GM12878 (cell line): Measurements from ENCODE around the gene DENND1B. TPM values are rescaled to one million over a fixed set of nuclear protein-coding genes. Genes with fewer than 3 reads are reported as not detected.

Experiments
- ATAC-seq: fragments of 200-7000 bp; cut with Tn5 transposase; 3 replicates; pipeline ENCODE4 v1.9.1; 2020; ENCODE audit warnings: mild to moderate bottlenecking, moderate library complexity
- BruUV-seq: library from RNA; stranded (reverse); fragments of 400-500 nt; replicated peaks from 2 replicates; lab custom pipeline; 2021; lab: Mats Ljungman, UMichigan
- CTCF ChIA-PET: fragments of 300-600 bp; sonication (Branson Sonifier 250); formaldehyde crosslinking; extraction: SDS; loops from one replicate; lab custom pipeline; 2021; ENCODE audit warnings: inconsistent platforms; lab: Yijun Ruan, JAX
- POLR2A ChIA-PET: fragments of 350-600 bp; formaldehyde crosslinking; extraction: SDS; loops from one replicate; lab custom pipeline; 2021; ENCODE audit warnings: inconsistent platforms; lab: Charles Lee
- RAD21 ChIA-PET: fragments of 300-600 bp; sonication (Branson Sonifier 250); formaldehyde crosslinking; loops from one replicate; lab custom pipeline; 2023; ENCODE audit warnings: antibody characterized with exemption; ENCODE audit not compliant: unreplicated experiment; lab: Charles Lee
- SMC1A ChIA-PET: fragments of 300-600 bp; sonication (Branson Sonifier 250); formaldehyde crosslinking; loops from one replicate; lab custom pipeline; 2023; ENCODE audit not compliant: unreplicated experiment, uncharacterized antibody; lab: Charles Lee
- DNase-seq: peaks from one replicate; pipeline ENCODE4 v3.0.0-alpha.2; 2011; ENCODE audit warnings: low read depth, low spot score
- FAIRE-seq: peaks from 3 replicates; lab custom pipeline; 2011; peaks lifted over from hg19 to GRCh38; lab: Jason Lieb, UNC
- H2AFZ ChIP-seq: 2 replicates; pipeline ENCODE4 v1.6.0; 2011; ENCODE audit warnings: low read depth, low read length, control low read depth; ENCODE audit not compliant: control insufficient read depth
- H3K27ac ChIP-seq: 2 replicates; pipeline ENCODE4 v1.5.1; 2011; ENCODE audit warnings: control low read depth; ENCODE audit not compliant: control insufficient read depth, insufficient read depth
- H3K27me3 ChIP-seq, 2 experiments: replicated peaks in 1 of 2; 2 replicates each; pipeline versions ENCODE4 v1.6.0 to v1.6.1; 2011; ENCODE audit warnings: low read length in 1 of 2; ENCODE audit not compliant: control insufficient read depth in 2 of 2, insufficient read depth in 2 of 2
- H3K36me3 ChIP-seq, 2 experiments: 2 replicates each; pipeline ENCODE4 v1.5.1; 2011; ENCODE audit warnings: low read length in 1 of 2; ENCODE audit not compliant: control insufficient read depth in 2 of 2, insufficient read depth in 2 of 2
- H3K4me1 ChIP-seq: 2 replicates; pipeline ENCODE4 v1.6.1; 2011; ENCODE audit warnings: mild to moderate bottlenecking, low read length, moderate library complexity, mixed read lengths; ENCODE audit not compliant: control insufficient read depth, insufficient read depth
- H3K4me2 ChIP-seq: 2 replicates; pipeline ENCODE4 v1.6.0; 2011; ENCODE audit warnings: control low read depth; ENCODE audit not compliant: control insufficient read depth, insufficient read depth
- H3K4me3 ChIP-seq: fragments of 200-600 bp; sonication (generic); 2 replicates; pipeline ENCODE4 v1.5.1; 2016
- H3K79me2 ChIP-seq: 2 replicates; pipeline ENCODE4 v1.6.0; 2011; ENCODE audit warnings: low read length; ENCODE audit not compliant: control insufficient read depth, insufficient read depth
- H3K9ac ChIP-seq: 2 replicates; pipeline ENCODE4 v1.8.0; 2011; ENCODE audit warnings: low read length, control low read depth, mixed read lengths; ENCODE audit not compliant: control insufficient read depth, insufficient read depth
- H3K9me3 ChIP-seq: replicated peaks from 3 replicates; pipeline ENCODE4 v1.5.1; 2011; ENCODE audit warnings: mild to moderate bottlenecking, low read length; ENCODE audit not compliant: control insufficient read depth, insufficient read depth
- H4K20me1 ChIP-seq: 2 replicates; pipeline ENCODE4 v1.6.0; 2011; ENCODE audit not compliant: control insufficient read depth, insufficient read depth
- CHD4 ChIP-seq: fragments of 200-600 bp; sonication (generic); IDR thresholded peaks from 2 replicates; pipeline ENCODE4 v1.6.1; 2016; ENCODE audit warnings: mild to moderate bottlenecking
- RAD21 ChIP-seq: IDR thresholded peaks from 2 replicates; pipeline ENCODE4 v1.6.1; 2011; ENCODE audit warnings: mild to moderate bottlenecking, low read depth, low read length, moderate library complexity; ENCODE audit not compliant: insufficient read depth
- SMC3 ChIP-seq: IDR thresholded peaks from 2 replicates; pipeline ENCODE4 v1.6.1; 2011; ENCODE audit warnings: low read length, improper control_type of control experiment, borderline replicate concordance
- ZSCAN29 ChIP-seq: fragments of 450-650 bp; IDR thresholded peaks from 2 replicates; pipeline ENCODE4 v1.6.1; 2017; ENCODE audit warnings: mild to moderate bottlenecking, moderate library complexity
- WGBS: methylation state at CpG from one replicate; pipeline ENCODE4 v1.1.6; 2016; ENCODE audit warnings: low lambda C conversion rate; ENCODE audit not compliant: insufficient replicate concordance, insufficient coverage; ENCODE audit errors: missing lambda C conversion rate; 5-methylcytosine and 5-hydroxymethylcytosine counted together
- in situ Hi-C: fragments of 300-500 bp; cut with MboI; formaldehyde crosslinking; loops from 9 replicates; pipeline ENCODE4 v1.14.3; 2018; ENCODE audit warnings: mixed read lengths
- intact Hi-C: fragments of 100-400 bp; cut with micrococcal nuclease; formaldehyde crosslinking; loops from one replicate; pipeline ENCODE4 v1.14.2; 2022; ENCODE audit not compliant: unreplicated experiment
- polyA plus RNA-seq, 11 experiments: library from polyadenylated mRNA; depleted of rRNA in 4 of 11; unstranded in 6 of 11; stranded (reverse) in 5 of 11; fragments of >200 nt; fragmentation: Nextera tagmentation in 4 of 11; fragmentation: Illumina TruSeq in 1 of 11; extraction: Ambion mirVana in 4 of 11; extraction: Trizol in 1 of 11; gene quantifications; 1 replicate in 1 of 11; 2 replicates in 10 of 11; pipeline versions ENCODE4 v1.2.1 to v1.2.3, GENCODE V29; 2011 to 2016; ENCODE audit warnings: inconsistent platforms in 2 of 11, missing spikeins in 2 of 11, low read depth in 1 of 11
- total RNA-seq, 4 experiments: library from RNA; depleted of rRNA in 3 of 4; stranded (reverse); fragments of >200 nt in 3 of 4; fragmentation: Illumina TruSeq in 1 of 4; extraction: Trizol in 1 of 4; gene quantifications; 2 replicates each; pipeline versions ENCODE4 v1.2.1 to v1.2.3, GENCODE V29; 2013 to 2021
- TF ChIP-seq, protein P1 (sequence below), 3 experiments: IDR thresholded peaks in 2 of 3; conservative IDR thresholded peaks in 1 of 3; 2 replicates each; pipeline ENCODE4 v1.5.1; 2011; ENCODE audit warnings: low read depth in 3 of 3, low read length in 3 of 3, mild to moderate bottlenecking in 3 of 3, control low read depth in 2 of 3, moderate library complexity in 2 of 3, inconsistent platforms in 1 of 3, mixed read lengths in 1 of 3; ENCODE audit not compliant: control insufficient read depth in 2 of 3, insufficient read depth in 1 of 3; ENCODE audit errors: extremely low read depth in 1 of 3

DENND1B gene
- total and polyA plus RNA-seq, 10 of the 15 experiments (the other 5 are each of a cell fraction or from before 2014, with no cell fraction given): 1.7 to 10.7 (median 8.0) TPM

DNA sequence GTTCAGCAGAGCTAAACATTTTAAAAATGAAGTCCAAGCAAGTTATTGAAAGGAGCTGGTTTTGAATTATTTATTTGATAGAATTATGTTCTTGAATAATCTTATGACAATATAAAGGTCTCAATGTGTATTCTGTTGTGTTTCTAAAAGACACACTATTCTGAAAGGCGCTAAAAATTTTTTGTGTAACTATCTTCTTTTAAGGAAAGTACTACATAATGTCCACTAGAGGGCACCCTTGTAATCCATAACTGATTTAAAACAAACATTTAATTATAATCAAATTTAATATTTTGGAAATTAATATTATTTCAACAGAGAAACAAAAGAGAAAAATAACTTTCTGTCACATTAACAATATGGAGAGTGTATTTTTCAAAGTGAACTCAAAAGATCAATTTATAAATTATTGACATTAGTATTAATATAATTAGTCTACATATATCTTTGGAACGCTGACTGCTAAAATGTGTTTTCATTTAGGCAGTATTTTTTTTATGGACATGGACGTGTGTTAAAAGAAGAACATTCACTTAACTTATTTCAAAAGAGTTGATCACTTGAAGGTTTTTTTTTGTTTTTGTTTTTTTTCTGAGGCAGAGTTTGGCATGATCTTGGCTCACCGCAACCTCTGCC, 248.4 kb downstream of the DENND1B start:
- Histone ChIP-seq H3K27me3 (no peaks in the 10 kb centered on the region), H3K4me1 (no peaks in the 10 kb centered on the region), H3K36me3 (no peaks in the 10 kb centered on the region), H3K4me3 (no peak overlapping the region), H3K79me2 (no peaks in the 10 kb centered on the region), H3K27ac (no peak overlapping the region), H4K20me1 (no peaks in the 10 kb centered on the region), H3K4me2 (no peak overlapping the region)
- no TSS peak for BruUV-seq
- WGBS: 41% methylated on average over 4 of the region's 4 CpGs
- DNase-seq: no peak
- RAD21 ChIA-PET: interaction anchor here (0.9 to 1.6 kb wide), 4 partner anchors 13 to 822 kb away, joined by 3 to 9 read pairs (median 4); no protein-coding TSS in a partner anchor
- no peak for ATAC-seq
- POLR2A ChIA-PET: no interaction called here
- peak; percentile 84 for FAIRE-seq
- in situ Hi-C loops: loop anchor here (25.0 kb wide), 1 partner anchor 1160 kb away; no protein-coding TSS in a partner anchor
- SMC1A ChIA-PET: interaction anchor here (0.5 to 1.6 kb wide), 6 partner anchors 11 to 939 kb away, joined by 3 to 11 read pairs (median 3); no protein-coding TSS in a partner anchor
- intact Hi-C loops: loop anchor here (1.0 kb wide), 1 partner anchor 397 kb away; no protein-coding TSS in a partner anchor
- TF ChIP-seq CHD4 (no peak), ZSCAN29 (no peak), RAD21 (peak; percentile 35; the same call in 1 of the 2 replicates), SMC3 (peak; percentile 12; the same call in 1 of the 2 replicates)
- TF ChIP-seq, protein P1, sequence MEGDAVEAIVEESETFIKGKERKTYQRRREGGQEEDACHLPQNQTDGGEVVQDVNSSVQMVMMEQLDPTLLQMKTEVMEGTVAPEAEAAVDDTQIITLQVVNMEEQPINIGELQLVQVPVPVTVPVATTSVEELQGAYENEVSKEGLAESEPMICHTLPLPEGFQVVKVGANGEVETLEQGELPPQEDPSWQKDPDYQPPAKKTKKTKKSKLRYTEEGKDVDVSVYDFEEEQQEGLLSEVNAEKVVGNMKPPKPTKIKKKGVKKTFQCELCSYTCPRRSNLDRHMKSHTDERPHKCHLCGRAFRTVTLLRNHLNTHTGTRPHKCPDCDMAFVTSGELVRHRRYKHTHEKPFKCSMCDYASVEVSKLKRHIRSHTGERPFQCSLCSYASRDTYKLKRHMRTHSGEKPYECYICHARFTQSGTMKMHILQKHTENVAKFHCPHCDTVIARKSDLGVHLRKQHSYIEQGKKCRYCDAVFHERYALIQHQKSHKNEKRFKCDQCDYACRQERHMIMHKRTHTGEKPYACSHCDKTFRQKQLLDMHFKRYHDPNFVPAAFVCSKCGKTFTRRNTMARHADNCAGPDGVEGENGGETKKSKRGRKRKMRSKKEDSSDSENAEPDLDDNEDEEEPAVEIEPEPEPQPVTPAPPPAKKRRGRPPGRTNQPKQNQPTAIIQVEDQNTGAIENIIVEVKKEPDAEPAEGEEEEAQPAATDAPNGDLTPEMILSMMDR (IDR thresholded peaks at IDR 0.05 in 2 of 3, conservative IDR thresholded peaks at IDR 0.05 in 1 of 3; ENCODE audit: control insufficient read depth in 2 of 3, extremely low read depth in 1 of 3, insufficient read depth in 1 of 3, low read depth in 3 of 3, low read length in 3 of 3): peak in 2 of 3 experiments; percentile 29 to 39; a peak in 3 of 6 replicates
- TF ChIP-seq, all 136 proteins: peak for 3
- H3K9me3 ChIP-seq: no peaks in the 10 kb centered on the region
- no peak overlapping the region for H2AFZ ChIP-seq
- H3K9ac ChIP-seq: no peak overlapping the region
- CTCF ChIA-PET: interaction anchor here (0.6 to 2.4 kb wide), 15 partner anchors 8 to 941 kb away, joined by 3 to 17 read pairs (median 4); no protein-coding TSS in a partner anchor
